ENCODE results near the gene DYNLRB1.

DYNLRB1 gene

GRCh38 chr20:34585019-34585418 lies 68.8 kb downstream of the DYNLRB1 start:
- Histone ChIP-seq H3K4me1 (ENCODE audit: insufficient read depth, low read length, poor library complexity, severe bottlenecking) (no peaks in the 10 kb centered on the region), H2AFZ (ENCODE audit: low read length) (no peak overlapping the region), H3K9me3 (ENCODE audit: insufficient read depth, low read depth, low read length) (no peaks in the 10 kb centered on the region), H3K79me2 (ENCODE audit: insufficient read depth, low read length) (no peaks in the 10 kb centered on the region), H3K9ac (ENCODE audit: low read depth, low read length, poor library complexity, severe bottlenecking) (no peak overlapping the region), H3F3A (ENCODE audit: low read depth) (no peaks in the 10 kb centered on the region), H4K20me1 (ENCODE audit: insufficient read depth, low read length, poor library complexity, severe bottlenecking) (no peaks in the 10 kb centered on the region), H3K9me2 (replicated peaks; ENCODE audit: low read depth, low read length) (no peaks in the 10 kb centered on the region), H3K4me3 (ENCODE audit: low read length, poor library complexity, severe bottlenecking) (no peak overlapping the region), H3K4me2 (ENCODE audit: low read depth, low read length, poor library complexity, severe bottlenecking) (no peak overlapping the region), H3K36me3 (ENCODE audit: insufficient read depth, low read length) (peaks cover 47% of the 10 kb centered on the region; the same call in 1 of the 2 replicates), H3K27me3 (ENCODE audit: insufficient read depth, low read length, poor library complexity, severe bottlenecking) (no peaks in the 10 kb centered on the region)
- TF ChIP-seq EZH2phosphoT487 (IDR thresholded peaks at IDR 0.05; ENCODE audit: borderline replicate concordance) (no peak), CTCF (conservative IDR thresholded peaks at IDR 0.05; ENCODE audit: low read length) (no peak)

GRCh38 chr20:34586488-34587163 lies 70.4 kb downstream of the DYNLRB1 start:
- H3K9me3 ChIP-seq (ENCODE audit: insufficient read depth, low read depth, low read length): no peaks in the 10 kb centered on the region
- no peak overlapping the region for H2AFZ ChIP-seq (ENCODE audit: low read length)
- H3F3A ChIP-seq (ENCODE audit: low read depth): no peaks in the 10 kb centered on the region
- no peak overlapping the region for H3K9ac ChIP-seq (ENCODE audit: low read depth, low read length, poor library complexity, severe bottlenecking)
- no peak overlapping the region for H3K4me3 ChIP-seq (ENCODE audit: low read length, poor library complexity, severe bottlenecking)
- no peak overlapping the region for H3K4me2 ChIP-seq (ENCODE audit: low read depth, low read length, poor library complexity, severe bottlenecking)
- no peaks in the 10 kb centered on the region for H3K79me2 ChIP-seq (ENCODE audit: insufficient read depth, low read length)
- peaks cover 37% of the 10 kb centered on the region; the same call in 1 of the 2 replicates for H3K36me3 ChIP-seq (ENCODE audit: insufficient read depth, low read length)
- H3K27me3 ChIP-seq (ENCODE audit: insufficient read depth, low read length, poor library complexity, severe bottlenecking): no peaks in the 10 kb centered on the region
- H3K9me2 ChIP-seq (replicated peaks; ENCODE audit: low read depth, low read length): no peaks in the 10 kb centered on the region
- no peaks in the 10 kb centered on the region for H4K20me1 ChIP-seq (ENCODE audit: insufficient read depth, low read length, poor library complexity, severe bottlenecking)
- TF ChIP-seq EZH2phosphoT487 (IDR thresholded peaks at IDR 0.05; ENCODE audit: borderline replicate concordance): no peak
- no peak for TF ChIP-seq CTCF (conservative IDR thresholded peaks at IDR 0.05; ENCODE audit: low read length)
- no peaks in the 10 kb centered on the region for H3K4me1 ChIP-seq (ENCODE audit: insufficient read depth, low read length, poor library complexity, severe bottlenecking)

All from Loucy (cell line).